Measurements from ENCODE around the gene EVI5.

DNA sequence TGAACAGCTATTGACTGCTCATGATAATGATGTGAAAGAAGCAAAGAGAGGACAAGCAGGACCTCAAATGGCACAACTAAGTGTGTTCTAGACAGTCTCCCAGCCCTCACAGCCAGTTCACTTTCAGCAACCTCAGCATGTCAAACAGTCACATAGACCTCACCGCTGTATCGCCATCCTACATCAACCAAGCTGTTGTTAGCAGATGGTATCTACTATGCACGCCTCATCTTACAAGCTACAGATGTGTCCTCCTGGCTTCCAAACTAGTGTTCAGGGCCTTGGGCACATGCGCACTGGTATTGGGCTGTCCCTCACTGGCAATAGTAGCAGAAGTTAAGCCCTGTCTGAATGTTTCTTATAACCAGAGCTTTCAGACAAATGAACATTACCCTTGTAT lies 28.4 kb downstream of the EVI5 start:
- no peak for TF ChIP-seq EZH2 (IDR thresholded peaks at IDR 0.05; ENCODE audit: borderline replicate concordance, low read length)
- TF ChIP-seq, protein P1, sequence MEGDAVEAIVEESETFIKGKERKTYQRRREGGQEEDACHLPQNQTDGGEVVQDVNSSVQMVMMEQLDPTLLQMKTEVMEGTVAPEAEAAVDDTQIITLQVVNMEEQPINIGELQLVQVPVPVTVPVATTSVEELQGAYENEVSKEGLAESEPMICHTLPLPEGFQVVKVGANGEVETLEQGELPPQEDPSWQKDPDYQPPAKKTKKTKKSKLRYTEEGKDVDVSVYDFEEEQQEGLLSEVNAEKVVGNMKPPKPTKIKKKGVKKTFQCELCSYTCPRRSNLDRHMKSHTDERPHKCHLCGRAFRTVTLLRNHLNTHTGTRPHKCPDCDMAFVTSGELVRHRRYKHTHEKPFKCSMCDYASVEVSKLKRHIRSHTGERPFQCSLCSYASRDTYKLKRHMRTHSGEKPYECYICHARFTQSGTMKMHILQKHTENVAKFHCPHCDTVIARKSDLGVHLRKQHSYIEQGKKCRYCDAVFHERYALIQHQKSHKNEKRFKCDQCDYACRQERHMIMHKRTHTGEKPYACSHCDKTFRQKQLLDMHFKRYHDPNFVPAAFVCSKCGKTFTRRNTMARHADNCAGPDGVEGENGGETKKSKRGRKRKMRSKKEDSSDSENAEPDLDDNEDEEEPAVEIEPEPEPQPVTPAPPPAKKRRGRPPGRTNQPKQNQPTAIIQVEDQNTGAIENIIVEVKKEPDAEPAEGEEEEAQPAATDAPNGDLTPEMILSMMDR (conservative IDR thresholded peaks at IDR 0.05 in 1 of 2, IDR thresholded peaks at IDR 0.05 in 1 of 2; ENCODE audit: extremely low read depth in 1 of 2, insufficient read depth in 1 of 2, low read depth in 1 of 2, low read length in 2 of 2) = no peak
